ENCODE measurements around the gene CCNQ. TPM values are rescaled to one million over a fixed set of nuclear protein-coding genes. Genes with fewer than 3 reads are reported as not detected.

Gene CCNQ
- total and polyA plus RNA-seq, 10 of the 15 experiments (the other 5 are each of a cell fraction or from before 2014, with no cell fraction given): 0.45 to 36.2 (median 18.2) TPM

DNA sequence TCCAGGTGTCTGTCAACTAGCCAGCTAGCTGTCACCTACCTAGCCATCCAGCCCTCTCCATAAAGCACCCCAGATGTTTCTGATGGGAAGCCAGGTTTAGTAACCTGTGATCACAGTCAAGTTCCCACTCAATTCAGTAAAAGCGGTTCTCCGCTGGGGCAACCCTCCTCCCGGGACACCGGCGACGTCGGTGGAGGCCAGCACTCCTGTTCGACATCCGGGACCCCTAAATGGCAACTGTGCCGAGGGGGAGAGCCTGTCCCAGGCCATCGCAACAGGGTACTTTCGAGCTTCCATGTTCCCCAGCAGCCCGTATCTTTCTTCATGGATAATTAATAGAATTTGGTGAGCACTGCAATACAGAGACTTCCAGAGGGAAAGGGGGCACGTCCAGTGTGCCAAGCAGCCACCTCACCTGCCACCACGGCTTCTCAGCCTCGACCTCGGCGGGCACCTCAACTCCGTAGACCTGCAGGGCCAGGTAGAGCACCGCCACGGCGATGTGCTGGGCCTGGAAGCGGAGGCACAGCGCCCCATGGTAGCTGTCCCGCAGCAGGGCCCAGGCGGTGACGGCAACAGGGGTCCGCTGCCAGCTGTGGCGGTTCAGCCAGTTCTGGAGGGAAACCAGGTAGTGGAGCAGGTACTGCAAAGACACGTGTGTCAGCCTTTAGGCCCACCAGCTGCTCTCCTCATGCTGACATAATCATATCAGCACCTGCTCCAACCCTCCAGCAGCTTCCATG, 6.7 kb downstream of the CCNQ start:
- Histone ChIP-seq H3K4me3 (no peak overlapping the region), H4K20me1 (ENCODE audit: control insufficient read depth, insufficient read depth) (no peaks in the 10 kb centered on the region), H3K9me3 (replicated peaks; ENCODE audit: control insufficient read depth, insufficient read depth, low read length) (no peaks in the 10 kb centered on the region; the same call in 2 of the 3 replicates), H2AFZ (ENCODE audit: control insufficient read depth, low read depth, low read length) (no peak overlapping the region), H3K27ac (ENCODE audit: control insufficient read depth, insufficient read depth) (no peak overlapping the region), H3K4me2 (ENCODE audit: control insufficient read depth, insufficient read depth) (no peak overlapping the region), H3K27me3 (replicated peaks in 1 of 2; ENCODE audit: control insufficient read depth in 2 of 2, insufficient read depth in 2 of 2, low read length in 1 of 2) (no peaks in the 10 kb centered on the region), H3K79me2 (ENCODE audit: control insufficient read depth, insufficient read depth, low read length) (peaks cover 4% of the 10 kb centered on the region; the same call in 1 of the 2 replicates), H3K36me3 (ENCODE audit: control insufficient read depth in 2 of 2, insufficient read depth in 2 of 2, low read length in 1 of 2) (peaks cover 0 to 4% of the 10 kb centered on the region in 2 experiments; a peak in 2 of 4 replicates), H3K4me1 (ENCODE audit: control insufficient read depth, insufficient read depth, low read length) (no peaks in the 10 kb centered on the region), H3K9ac (ENCODE audit: control insufficient read depth, insufficient read depth, low read length) (no peak overlapping the region)
- no peak for FAIRE-seq
- 76% methylated on average over 30 of the region's 30 CpGs for WGBS (ENCODE audit: insufficient coverage, insufficient replicate concordance, low lambda C conversion rate, missing lambda C conversion rate)
- intact Hi-C loops (cut with micrococcal nuclease; ENCODE audit: unreplicated experiment): no loop called here
- DNase-seq (ENCODE audit: low read depth, low spot score): no peak
- ChIA-PET RAD21 (ENCODE audit: unreplicated experiment) (no interaction called here), SMC1A (ENCODE audit: uncharacterized antibody, unreplicated experiment) (no interaction called here), POLR2A (no interaction called here), CTCF (interaction anchor here (0.9 kb wide), 1 partner anchor 70 kb away, joined by 4 read pairs; no protein-coding TSS in a partner anchor)
- no TSS peak for BruUV-seq (replicated peaks)
- no peak for ATAC-seq
- TF ChIP-seq MYC (IDR thresholded peaks at IDR 0.05; ENCODE audit: insufficient read depth, insufficient read length, insufficient replicate concordance, low read length, severe bottlenecking): no peak
- no peak for TF ChIP-seq EED (IDR thresholded peaks at IDR 0.05; ENCODE audit: low read depth)
- TF ChIP-seq, protein P1, sequence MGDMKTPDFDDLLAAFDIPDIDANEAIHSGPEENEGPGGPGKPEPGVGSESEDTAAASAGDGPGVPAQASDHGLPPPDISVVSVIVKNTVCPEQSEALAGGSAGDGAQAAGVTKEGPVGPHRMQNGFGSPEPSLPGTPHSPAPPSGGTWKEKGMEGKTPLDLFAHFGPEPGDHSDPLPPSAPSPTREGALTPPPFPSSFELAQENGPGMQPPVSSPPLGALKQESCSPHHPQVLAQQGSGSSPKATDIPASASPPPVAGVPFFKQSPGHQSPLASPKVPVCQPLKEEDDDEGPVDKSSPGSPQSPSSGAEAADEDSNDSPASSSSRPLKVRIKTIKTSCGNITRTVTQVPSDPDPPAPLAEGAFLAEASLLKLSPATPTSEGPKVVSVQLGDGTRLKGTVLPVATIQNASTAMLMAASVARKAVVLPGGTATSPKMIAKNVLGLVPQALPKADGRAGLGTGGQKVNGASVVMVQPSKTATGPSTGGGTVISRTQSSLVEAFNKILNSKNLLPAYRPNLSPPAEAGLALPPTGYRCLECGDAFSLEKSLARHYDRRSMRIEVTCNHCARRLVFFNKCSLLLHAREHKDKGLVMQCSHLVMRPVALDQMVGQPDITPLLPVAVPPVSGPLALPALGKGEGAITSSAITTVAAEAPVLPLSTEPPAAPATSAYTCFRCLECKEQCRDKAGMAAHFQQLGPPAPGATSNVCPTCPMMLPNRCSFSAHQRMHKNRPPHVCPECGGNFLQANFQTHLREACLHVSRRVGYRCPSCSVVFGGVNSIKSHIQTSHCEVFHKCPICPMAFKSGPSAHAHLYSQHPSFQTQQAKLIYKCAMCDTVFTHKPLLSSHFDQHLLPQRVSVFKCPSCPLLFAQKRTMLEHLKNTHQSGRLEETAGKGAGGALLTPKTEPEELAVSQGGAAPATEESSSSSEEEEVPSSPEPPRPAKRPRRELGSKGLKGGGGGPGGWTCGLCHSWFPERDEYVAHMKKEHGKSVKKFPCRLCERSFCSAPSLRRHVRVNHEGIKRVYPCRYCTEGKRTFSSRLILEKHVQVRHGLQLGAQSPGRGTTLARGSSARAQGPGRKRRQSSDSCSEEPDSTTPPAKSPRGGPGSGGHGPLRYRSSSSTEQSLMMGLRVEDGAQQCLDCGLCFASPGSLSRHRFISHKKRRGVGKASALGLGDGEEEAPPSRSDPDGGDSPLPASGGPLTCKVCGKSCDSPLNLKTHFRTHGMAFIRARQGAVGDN (IDR thresholded peaks at IDR 0.05): no peak
- no peak for TF ChIP-seq WRNIP1 (IDR thresholded peaks at IDR 0.05; ENCODE audit: borderline replicate concordance, low read depth, low read length)
- no peak for TF ChIP-seq ZNF622 (IDR thresholded peaks at IDR 0.05)
- TF ChIP-seq MYB (IDR thresholded peaks at IDR 0.05; ENCODE audit: borderline replicate concordance, low read depth, low read length): no peak
- TF ChIP-seq MTA3 (IDR thresholded peaks at IDR 0.05; ENCODE audit: borderline replicate concordance, low read length): no peak
- TF ChIP-seq YBX1 (IDR thresholded peaks at IDR 0.05): no peak
- no peak for TF ChIP-seq NFYA (IDR thresholded peaks at IDR 0.05; ENCODE audit: borderline replicate concordance, low read depth, low read length)
- TF ChIP-seq KLF5 (IDR thresholded peaks at IDR 0.05; ENCODE audit: partially characterized antibody): no peak
- in situ Hi-C loops (cut with MboI): no loop called here

All from GM12878 (cell line).